IPS-18a (cell line): ENCODE data around the gene IQCH.
A peak's percentile ranks its signal among the peaks of the same experiment; 100 is the strongest.

Experiments
- H3K27ac ChIP-seq: one replicate; pipeline ENCODE4 v1.5.1; 2013; ENCODE audit warnings: low read length
- H3K27me3 ChIP-seq: one replicate; pipeline ENCODE4 v1.6.1; 2013; ENCODE audit warnings: mild to moderate bottlenecking, low read length; ENCODE audit not compliant: control insufficient read depth, insufficient read depth
- H3K36me3 ChIP-seq: one replicate; pipeline ENCODE4 v1.6.1; 2013; ENCODE audit warnings: low read depth, low read length; ENCODE audit not compliant: control insufficient read depth
- H3K4me1 ChIP-seq: one replicate; pipeline ENCODE4 v1.6.1; 2013; ENCODE audit warnings: low read depth, low read length; ENCODE audit not compliant: control insufficient read depth
- H3K4me3 ChIP-seq: one replicate; pipeline ENCODE4 v1.5.1; 2013; ENCODE audit warnings: low read length
- H3K9ac ChIP-seq: one replicate; pipeline ENCODE4 v1.6.1; 2013; ENCODE audit warnings: mild to moderate bottlenecking, low read length, moderate library complexity
- H3K9me3 ChIP-seq: one replicate; pipeline ENCODE4 v1.6.1; 2013; ENCODE audit warnings: low read depth, low read length; ENCODE audit not compliant: control insufficient read depth

The IQCH gene

GRCh38 chr15:67512140-67512539, 257.6 kb downstream of the IQCH start:
- H3K27ac ChIP-seq, result no peak overlapping the region
- no peaks in the 10 kb centered on the region for H3K27me3 ChIP-seq
- H3K4me3 ChIP-seq, result no peak overlapping the region
- H3K4me1 ChIP-seq, result no peaks in the 10 kb centered on the region
- H3K9me3 ChIP-seq, result no peaks in the 10 kb centered on the region
- H3K36me3 ChIP-seq, result no peaks in the 10 kb centered on the region
- no peak overlapping the region for H3K9ac ChIP-seq

- Histone ChIP-seq H3K9me3 (no peaks in the 10 kb centered on the region), H3K4me1 (no peaks in the 10 kb centered on the region), H3K36me3 (no peaks in the 10 kb centered on the region), H3K4me3 (no peak overlapping the region), H3K27ac (no peak overlapping the region), H3K9ac (no peak overlapping the region), H3K27me3 (no peaks in the 10 kb centered on the region)
Observed at GRCh38 chr15:67512933-67513714, 258.5 kb downstream of the IQCH start.

GRCh38 chr15:67515090-67515489, 260.5 kb downstream of the IQCH start:
- Histone ChIP-seq H3K9me3 (no peaks in the 10 kb centered on the region), H3K9ac (no peak overlapping the region), H3K36me3 (no peaks in the 10 kb centered on the region), H3K4me3 (no peak overlapping the region), H3K4me1 (no peaks in the 10 kb centered on the region), H3K27me3 (peaks cover 3% of the 10 kb centered on the region), H3K27ac (no peak overlapping the region)

GRCh38 chr15:67515557-67515956, 261.0 kb downstream of the IQCH start:
- no peak overlapping the region for H3K4me3 ChIP-seq
- H3K4me1 ChIP-seq, result peaks cover under 1% of the 10 kb centered on the region
- no peak overlapping the region for H3K9ac ChIP-seq
- no peak overlapping the region for H3K27ac ChIP-seq
- H3K9me3 ChIP-seq, result no peaks in the 10 kb centered on the region
- no peaks in the 10 kb centered on the region for H3K36me3 ChIP-seq
- peaks cover 7% of the 10 kb centered on the region for H3K27me3 ChIP-seq

- no peaks in the 10 kb centered on the region for H3K9me3 ChIP-seq
- H3K9ac ChIP-seq, result peak overlapping the region; percentile 42
- H3K4me3 ChIP-seq, result peak overlapping the region; percentile 76
- H3K36me3 ChIP-seq, result no peaks in the 10 kb centered on the region
- H3K27ac ChIP-seq, result no peak overlapping the region
- peaks cover 12% of the 10 kb centered on the region for H3K4me1 ChIP-seq
- H3K27me3 ChIP-seq, result peaks cover 22% of the 10 kb centered on the region
Observed at GRCh38 chr15:67520321-67521028, 265.9 kb downstream of the IQCH start.

- H3K27me3 ChIP-seq, result peaks cover 22% of the 10 kb centered on the region
- H3K9me3 ChIP-seq, result no peaks in the 10 kb centered on the region
- peaks cover 12% of the 10 kb centered on the region for H3K4me1 ChIP-seq
- peak within 1 kb of the TSS; percentile 76 for H3K4me3 ChIP-seq
- peak within 1 kb of the TSS; percentile 75 for H3K9ac ChIP-seq
- no peak within 1 kb of the TSS for H3K27ac ChIP-seq
- H3K36me3 ChIP-seq, result no peaks in the 10 kb centered on the region
Observed at GRCh38 chr15:67521029-67521782, 266.6 kb downstream of the IQCH start, which contains the start of gene C15orf61. Gene C15orf61 (plus strand): TSS chr15:67521131. CDS start chr15:67521249, 118 bp downstream.

- no peaks in the 10 kb centered on the region for H3K36me3 ChIP-seq
- H3K27ac ChIP-seq, result no peak overlapping the region
- H3K9ac ChIP-seq, result peak overlapping the region; percentile 75
- H3K9me3 ChIP-seq, result no peaks in the 10 kb centered on the region
- H3K4me1 ChIP-seq, result peaks cover 12% of the 10 kb centered on the region
- H3K27me3 ChIP-seq, result peaks cover 22% of the 10 kb centered on the region
- H3K4me3 ChIP-seq, result peak overlapping the region; percentile 76
Observed at GRCh38 chr15:67521783-67522568, 267.4 kb downstream of the IQCH start.

GRCh38 chr15:67523330-67523729, 268.7 kb downstream of the IQCH start:
- H3K9me3 ChIP-seq, result no peaks in the 10 kb centered on the region
- H3K9ac ChIP-seq, result no peak overlapping the region
- H3K36me3 ChIP-seq, result no peaks in the 10 kb centered on the region
- H3K4me3 ChIP-seq, result no peak overlapping the region
- peaks cover 12% of the 10 kb centered on the region for H3K4me1 ChIP-seq
- no peak overlapping the region for H3K27ac ChIP-seq
- peaks cover 22% of the 10 kb centered on the region for H3K27me3 ChIP-seq

GRCh38 chr15:67524235-67524634, 269.6 kb downstream of the IQCH start:
- Histone ChIP-seq H3K27me3 (peaks cover 22% of the 10 kb centered on the region), H3K9me3 (no peaks in the 10 kb centered on the region), H3K27ac (no peak overlapping the region), H3K36me3 (no peaks in the 10 kb centered on the region), H3K4me3 (no peak overlapping the region), H3K9ac (no peak overlapping the region), H3K4me1 (peaks cover 12% of the 10 kb centered on the region)

- no peak overlapping the region for H3K4me3 ChIP-seq
- no peaks in the 10 kb centered on the region for H3K27me3 ChIP-seq
- no peak overlapping the region for H3K9ac ChIP-seq
- no peak overlapping the region for H3K27ac ChIP-seq
- H3K36me3 ChIP-seq, result no peaks in the 10 kb centered on the region
- H3K9me3 ChIP-seq, result no peaks in the 10 kb centered on the region
- H3K4me1 ChIP-seq, result peaks cover under 1% of the 10 kb centered on the region
Observed at GRCh38 chr15:67528513-67528912, 273.9 kb downstream of the IQCH start.
